Measurements from ENCODE around the gene ZNF181.
A peak's percentile ranks its signal among the peaks of the same experiment; 100 is the strongest.

ZNF181 gene

GRCh38 chr19:34757441-34757840, 23.4 kb downstream of the ZNF181 start:
- no peak for DNase-seq (ENCODE audit: low read depth, low spot score)

DNA sequence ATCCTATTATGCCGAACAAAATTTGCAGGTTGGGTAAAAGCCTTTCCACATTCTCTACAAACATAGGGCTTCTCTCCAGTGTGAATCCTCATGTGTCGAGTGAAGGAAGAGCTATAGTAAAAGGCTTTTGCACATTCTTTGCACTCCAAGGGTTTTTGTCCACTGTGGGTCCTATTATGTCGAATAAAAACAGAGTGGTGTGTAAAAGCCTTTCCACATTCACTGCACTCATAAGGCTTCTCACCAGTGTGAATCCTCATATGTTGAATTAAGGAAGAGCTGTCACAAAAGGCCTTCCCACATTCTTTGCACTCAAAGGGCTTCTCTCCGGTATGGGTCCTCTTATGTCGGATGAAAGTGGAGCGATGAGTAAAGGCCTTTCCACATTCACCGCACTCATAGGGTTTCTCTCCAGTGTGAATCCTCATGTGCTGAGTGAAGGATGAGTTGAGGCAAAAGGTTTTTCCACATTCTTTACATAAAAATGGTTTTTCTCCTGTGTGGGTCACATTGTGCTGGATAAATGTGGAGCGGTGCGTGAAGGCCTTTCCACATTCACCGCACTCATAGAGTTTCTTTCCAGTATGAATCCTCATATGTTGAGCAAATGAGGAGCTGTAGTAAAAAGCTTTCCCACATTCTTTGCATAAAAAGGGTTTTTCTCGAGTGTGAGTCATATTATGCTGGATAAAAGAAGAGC, 25.3 kb downstream of the ZNF181 start:
- no peak for DNase-seq (ENCODE audit: low read depth, low spot score)

DNA sequence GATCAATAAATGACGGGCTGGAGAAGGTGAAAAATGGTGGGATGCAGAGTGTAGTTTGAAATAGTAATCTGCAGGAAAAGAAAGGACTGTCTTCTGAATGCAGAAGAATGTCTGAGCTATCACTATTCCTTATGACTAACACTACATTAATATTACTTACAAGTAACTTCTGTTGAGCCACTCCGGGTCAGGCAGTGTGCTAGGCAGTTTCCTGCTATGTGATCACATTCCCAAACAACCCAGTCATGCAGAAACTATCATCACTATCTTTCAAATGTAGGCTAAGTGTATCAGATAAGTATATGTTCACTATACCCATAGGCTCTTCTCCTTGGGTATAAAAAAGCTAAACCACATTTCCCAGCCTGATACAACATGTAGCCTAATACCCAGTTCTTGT, 32.3 kb downstream of the ZNF181 start:
- DNase-seq (ENCODE audit: low read depth, low spot score) = no peak

- DNase-seq (ENCODE audit: low read depth, low spot score) = no peak
Observed at GRCh38 chr19:34767951-34768350, 33.9 kb downstream of the ZNF181 start.

DNA sequence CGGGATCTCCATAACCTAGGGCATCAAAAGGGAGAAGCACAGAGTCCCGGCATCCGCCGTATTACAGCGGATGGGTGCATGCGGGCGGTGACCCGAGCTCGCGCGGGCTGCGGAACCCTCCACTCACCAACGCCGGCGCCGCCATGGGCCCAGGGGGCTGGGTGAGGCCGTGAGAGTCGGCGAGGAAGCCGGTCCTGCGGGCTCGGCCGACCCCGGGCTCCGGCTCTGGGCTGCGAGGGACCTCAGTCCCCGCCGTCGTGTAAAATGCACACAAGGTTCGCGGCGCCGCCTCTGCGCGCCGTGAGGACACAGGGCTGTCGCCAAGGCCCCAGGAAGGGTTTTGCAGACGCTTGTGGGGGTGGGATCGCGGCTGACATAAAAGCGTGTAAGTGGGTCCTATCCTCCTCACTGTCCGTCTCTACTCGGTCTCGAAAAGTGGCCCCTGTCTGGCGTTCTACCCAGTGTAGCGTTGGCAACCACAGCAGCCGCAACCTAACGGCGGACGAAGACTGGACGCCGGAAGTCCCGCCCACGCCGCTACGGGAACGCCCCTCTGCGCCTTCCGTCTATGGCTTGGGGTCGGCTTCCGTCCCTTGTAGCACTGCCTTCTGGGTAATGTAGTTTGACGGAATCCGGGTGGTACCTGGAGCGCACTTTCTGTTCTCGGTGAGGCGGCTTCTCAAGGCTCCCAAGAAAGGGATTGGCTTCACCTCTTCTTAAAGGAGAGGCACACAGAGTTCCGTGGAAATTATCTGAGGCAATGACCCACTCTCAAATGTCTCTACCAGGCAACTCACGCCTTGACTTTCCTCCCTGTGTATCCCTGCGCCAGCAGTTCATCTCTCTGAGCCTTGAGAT, 38.9 kb downstream of the ZNF181 start, which contains the start of gene ZNF599:
Gene ZNF599 (minus strand): TSS at position 519 of the 858 bp plus-strand sequence. CDS start 374 bp downstream, at position 145.
- peak; percentile 54 for DNase-seq (ENCODE audit: low read depth, low spot score)

- no peak for DNase-seq (ENCODE audit: low read depth, low spot score)
Observed at GRCh38 chr19:34773555-34773864, 39.5 kb downstream of the ZNF181 start.

GRCh38 chr19:34774857-34775256, 40.8 kb downstream of the ZNF181 start:
- DNase-seq (ENCODE audit: low read depth, low spot score) = no peak

DNA sequence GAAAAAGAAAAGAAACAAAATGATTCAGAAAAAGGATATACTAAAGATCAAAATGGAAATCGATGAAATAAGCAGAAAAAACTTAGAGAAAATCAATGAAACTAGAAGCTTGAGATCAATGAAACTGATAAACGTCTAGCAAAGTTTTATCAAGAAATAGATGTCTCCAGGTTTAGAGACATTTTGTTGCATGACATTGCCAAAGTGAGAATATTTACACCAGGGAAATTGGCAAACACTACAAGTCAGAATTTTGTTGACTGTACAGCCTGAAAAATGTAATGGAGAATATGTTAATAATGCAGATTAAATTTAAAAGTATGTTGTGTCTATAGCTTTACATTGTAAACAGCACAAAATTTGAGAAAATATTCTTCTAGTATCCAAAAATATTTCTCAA, 44.3 kb downstream of the ZNF181 start:
- no peak for DNase-seq (ENCODE audit: low read depth, low spot score)

DNA sequence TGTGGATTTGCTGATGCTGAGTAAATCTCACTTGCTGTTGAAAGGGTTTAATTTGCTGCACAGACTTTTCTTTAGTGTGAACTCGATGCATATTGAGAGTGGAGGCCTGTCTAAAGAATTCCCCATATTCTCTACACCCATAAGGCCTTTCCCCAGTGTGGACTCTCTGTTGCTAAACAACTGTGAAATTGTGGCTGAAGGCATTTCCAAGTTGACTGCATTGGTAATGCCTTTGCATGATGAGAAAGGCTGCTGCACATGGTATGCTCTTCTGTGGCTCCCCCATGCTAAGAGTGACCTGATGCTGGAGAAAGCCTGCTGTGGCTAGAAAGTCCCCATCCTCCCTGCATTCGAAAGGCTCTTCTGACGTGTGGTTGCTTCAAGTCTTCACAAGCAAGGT, 45.6 kb downstream of the ZNF181 start:
- no peak for DNase-seq (ENCODE audit: low read depth, low spot score)

DNA sequence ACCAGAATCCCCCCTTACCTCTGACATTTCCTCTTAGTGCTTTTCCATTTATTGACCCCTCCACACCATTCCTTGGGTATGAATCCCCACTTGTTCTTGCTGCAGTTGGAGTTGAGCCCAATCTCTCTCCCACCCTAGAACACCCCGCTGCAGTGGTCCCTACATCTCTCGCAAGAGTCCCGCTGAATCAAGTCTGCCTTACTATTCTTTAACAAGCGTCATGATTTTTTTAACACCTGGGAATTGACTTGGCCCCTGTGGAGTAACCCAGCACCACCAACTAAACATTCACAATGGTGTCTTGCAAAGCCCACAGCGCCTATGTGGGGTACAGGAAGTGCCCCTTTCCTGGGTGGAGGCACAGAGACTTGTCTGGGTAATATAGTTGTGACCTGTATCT, 52.2 kb downstream of the ZNF181 start:
- DNase-seq (ENCODE audit: low read depth, low spot score) = no peak

GRCh38 chr19:34787059-34787824, 53.2 kb downstream of the ZNF181 start:
- no peak for DNase-seq (ENCODE audit: low read depth, low spot score)

GRCh38 chr19:34788074-34788473, 54.0 kb downstream of the ZNF181 start:
- DNase-seq (ENCODE audit: low read depth, low spot score) = no peak

DNA sequence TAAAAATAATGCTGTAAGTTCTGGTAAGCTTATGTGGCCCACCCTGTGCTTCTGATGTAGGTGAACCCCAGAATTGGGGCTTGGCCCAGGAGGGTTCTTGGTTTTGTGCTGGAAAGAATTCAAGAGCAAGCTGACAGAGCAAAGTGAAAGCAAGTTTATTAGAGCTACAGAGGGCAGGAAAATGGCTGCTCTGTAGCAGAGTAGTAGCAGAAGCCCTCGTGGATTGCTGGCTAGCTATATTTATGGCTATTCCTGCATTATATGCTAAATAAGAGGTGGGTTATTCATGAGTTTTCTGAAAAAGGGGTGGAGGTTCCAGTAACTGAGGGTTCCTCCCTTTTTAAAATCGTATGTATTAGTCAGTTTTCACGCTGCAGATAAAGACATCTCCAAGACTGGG, 59.5 kb downstream of the ZNF181 start:
- no peak for DNase-seq (ENCODE audit: low read depth, low spot score)

DNA sequence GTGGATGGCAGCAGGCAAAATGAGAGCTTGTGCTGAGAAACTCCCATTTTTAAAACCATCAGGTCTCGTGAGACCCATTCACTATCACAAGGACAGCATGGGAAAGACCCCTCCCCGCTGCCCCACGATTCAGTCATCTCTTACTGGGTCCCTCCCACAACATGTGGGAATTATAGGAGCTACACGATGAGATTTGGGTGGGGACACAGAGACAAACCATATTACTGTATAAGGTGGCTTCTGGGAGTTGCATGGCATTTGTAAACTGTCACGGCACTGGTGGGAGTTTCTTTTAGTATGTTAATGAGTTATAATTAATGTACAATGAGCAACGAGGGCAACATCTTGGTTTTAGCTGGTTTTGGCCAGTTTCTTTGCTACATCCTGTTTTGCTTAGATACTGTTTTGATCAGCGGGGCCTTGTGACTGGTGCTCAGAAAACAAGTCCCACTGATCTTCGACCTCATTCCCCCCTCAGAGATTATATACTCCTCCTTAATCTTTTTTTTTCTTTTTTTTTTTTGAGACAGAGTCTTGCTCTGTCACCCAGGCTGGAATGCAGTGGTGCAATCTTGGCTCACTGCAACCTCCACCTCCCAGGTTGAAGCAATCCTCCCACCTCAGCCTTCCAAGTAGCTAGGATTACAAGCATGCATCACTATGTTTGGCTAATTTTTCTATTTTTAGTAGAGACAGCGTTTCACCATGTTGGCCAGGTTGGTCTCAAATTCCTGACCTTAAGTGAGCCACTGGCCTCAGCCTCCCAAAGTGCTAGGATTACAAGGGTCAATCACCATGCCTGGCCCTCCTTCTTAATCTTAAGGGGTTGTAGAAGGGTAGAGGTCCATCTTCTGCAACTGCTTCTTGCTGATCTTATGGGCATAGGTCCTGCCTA, 60.3 kb downstream of the ZNF181 start:
- no peak for DNase-seq (ENCODE audit: low read depth, low spot score)
